ENCODE results near the gene ABLIM1.

ABLIM1 gene

GRCh38 chr10:114646426-114646825 is 11.6 kb downstream of the ABLIM1 start:
- DNase-seq, result no peak

GRCh38 chr10:114645706-114646105 is 12.4 kb downstream of the ABLIM1 start:
- DNase-seq, result no peak

GRCh38 chr10:114643158-114643557 is 14.9 kb downstream of the ABLIM1 start:
- DNase-seq, result no peak

- DNase-seq, result no peak
Measured at GRCh38 chr10:114642729-114643128, 15.3 kb downstream of the ABLIM1 start.

GRCh38 chr10:114638821-114639625 is 19.1 kb downstream of the ABLIM1 start:
- DNase-seq, result no peak

- DNase-seq, result no peak
Measured at GRCh38 chr10:114635797-114636550, 22.1 kb downstream of the ABLIM1 start.

- no peak for DNase-seq
Measured at GRCh38 chr10:114635101-114635500, 23.0 kb downstream of the ABLIM1 start.

GRCh38 chr10:114634609-114634979 is 23.5 kb downstream of the ABLIM1 start:
- peak; percentile 85 for DNase-seq

GRCh38 chr10:114632869-114633715 is 25.0 kb downstream of the ABLIM1 start:
- DNase-seq, result peak; percentile 80

- DNase-seq, result peak; percentile 78
Measured at GRCh38 chr10:114631666-114632417, 26.2 kb downstream of the ABLIM1 start.

GRCh38 chr10:114631090-114631665 is 26.9 kb downstream of the ABLIM1 start:
- DNase-seq, result no peak

GRCh38 chr10:114629824-114630730 is 28.0 kb downstream of the ABLIM1 start:
- DNase-seq, result no peak

GRCh38 chr10:114629083-114629823 is 28.8 kb downstream of the ABLIM1 start:
- DNase-seq, result no peak

- no peak for DNase-seq
Measured at GRCh38 chr10:114628106-114628505, 30.0 kb downstream of the ABLIM1 start.

GRCh38 chr10:114626841-114627240 is 31.2 kb downstream of the ABLIM1 start:
- DNase-seq, result no peak

- DNase-seq, result no peak
Measured at GRCh38 chr10:114624951-114625780, 32.9 kb downstream of the ABLIM1 start.

GRCh38 chr10:114624422-114624821 is 33.7 kb downstream of the ABLIM1 start:
- no peak for DNase-seq

GRCh38 chr10:114623661-114624294 is 34.3 kb downstream of the ABLIM1 start:
- DNase-seq, result no peak

GRCh38 chr10:114623155-114623554 is 34.9 kb downstream of the ABLIM1 start:
- no peak for DNase-seq
